K562 (cell line): ENCODE measurements around the gene TMEM131L.

Experiments used
- KLF10 ChIP-seq: fragments of 250-450 bp; sonication (Bioruptor Pico); IDR thresholded peaks from 2 replicates; pipeline ENCODE4 v1.6.1; 2021; ENCODE audit warnings: matching md5 sums
- SETDB1 ChIP-seq: IDR thresholded peaks from one replicate; pipeline ENCODE4 v1.6.1; 2012; ENCODE audit warnings: low read length, control low read depth, inconsistent platforms

- TF ChIP-seq SETDB1 (no peak), KLF10 (CRISPR knock-in tag) (no peak)
These were observed 2.4 kb downstream of the TMEM131L start for GRCh38 chr4:153468587-153468986.
